Thyroid gland (tissue), 4 donors: ENCODE results near the gene RIC3. TPM values are rescaled to one million over a fixed set of nuclear protein-coding genes. Genes with fewer than 3 reads are reported as not detected.

Source experiments
- DNase-seq, 2 donors: peaks; one replicate each; pipeline ENCODE4 v3.0.0-alpha.2; 2019
- H3K27ac ChIP-seq, 3 donors: fragments of 200-600 bp; sonication (generic); 1 replicate in 2 of 3; 2 replicates in 1 of 3; pipeline ENCODE4 v1.5.1; 2016 to 2019; ENCODE audit warnings: mild to moderate bottlenecking in 1 of 3, moderate library complexity in 1 of 3
- H3K27me3 ChIP-seq: fragments of 200-600 bp; sonication (generic); one replicate; pipeline ENCODE4 v1.5.1; 2019
- H3K36me3 ChIP-seq, 2 donors: fragments of 200-600 bp; sonication (generic); one replicate each; pipeline ENCODE4 v1.5.1; 2016 to 2019
- H3K4me1 ChIP-seq, 2 donors: fragments of 200-600 bp; sonication (generic); one replicate each; pipeline ENCODE4 v1.5.1; 2017 to 2019
- H3K4me3 ChIP-seq, 3 donors: fragments of 200-600 bp; sonication (generic); replicated peaks in 1 of 3; 1 replicate in 2 of 3; 2 replicates in 1 of 3; pipeline ENCODE4 v1.5.1; 2016; ENCODE audit warnings: mild to moderate bottlenecking in 1 of 3
- H3K9me3 ChIP-seq: fragments of 200-600 bp; sonication (generic); one replicate; pipeline ENCODE4 v1.5.1; 2017
- POLR2A ChIP-seq, 2 donors: fragments of 450-650 bp; IDR thresholded peaks; one replicate each; pipeline ENCODE4 v1.6.1; 2017; ENCODE audit warnings: antibody characterized with exemption in 2 of 2, mild to moderate bottlenecking in 2 of 2, moderate library complexity in 1 of 2
- WGBS, 2 donors: methylation state at CpG; one replicate each; pipeline ENCODE4 v1.1.5; 2017; 5-methylcytosine and 5-hydroxymethylcytosine counted together
- intact Hi-C: fragments of 100-400 bp; cut with DNase I; formaldehyde crosslinking; loops from one replicate; pipeline ENCODE4 v1.15.1; 2023
- total RNA-seq, 4 donors: library from RNA; depleted of rRNA; stranded (reverse); fragments of >200 nt; gene quantifications; one replicate each; pipeline ENCODE4 v1.2.3, GENCODE V29; 2016
- TF ChIP-seq, protein P1 (sequence below), 6 experiments: fragments of 200-600 bp in 3 of 6; fragments of 450-650 bp in 3 of 6; sonication (generic) in 3 of 6; IDR thresholded peaks; one replicate each; pipeline ENCODE4 v1.5.1; 2016 to 2019; ENCODE audit warnings: antibody characterized with exemption in 6 of 6, mild to moderate bottlenecking in 2 of 6, inconsistent platforms in 1 of 6, moderate library complexity in 1 of 6

Gene RIC3
- total RNA-seq, 4 donors from 2014 or later: 38.2 to 96.9 (median 46.9) TPM

DNA sequence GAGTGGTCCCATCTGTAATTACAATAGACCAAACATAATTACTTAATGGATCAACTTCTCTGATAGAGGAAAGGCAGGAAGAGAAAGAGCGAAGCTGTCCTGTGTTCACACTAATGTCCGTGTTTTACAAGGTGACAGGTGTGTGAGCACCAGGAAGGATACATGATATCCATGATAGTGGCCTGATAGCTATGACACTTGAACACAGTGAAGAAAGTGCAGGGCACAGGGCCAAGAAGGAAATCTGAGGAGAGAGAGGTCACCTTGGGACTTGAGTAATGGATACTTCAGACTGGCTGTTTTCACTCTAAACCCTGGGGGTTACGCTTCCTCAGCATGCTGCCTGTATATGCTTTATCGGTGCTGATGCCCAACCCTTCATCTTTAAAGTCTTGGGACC lies 58.4 kb downstream of the RIC3 start:
- Histone ChIP-seq H3K4me1 (peaks cover 7 to 23% of the 10 kb centered on the region in 2 donors), H3K36me3 (peaks cover 0 to 4% of the 10 kb centered on the region in 2 donors), H3K27ac (no peak overlapping the region), H3K4me3 (no peak overlapping the region), H3K9me3 (no peaks in the 10 kb centered on the region), H3K27me3 (no peaks in the 10 kb centered on the region)
- intact Hi-C loops: no loop called here
- 86 to 90% methylated on average over 4 of the region's 4 CpGs for WGBS, 2 donors
- DNase-seq: no peak
- TF ChIP-seq POLR2A (IDR thresholded peaks at IDR 0.05): no peak
- TF ChIP-seq, protein P1, sequence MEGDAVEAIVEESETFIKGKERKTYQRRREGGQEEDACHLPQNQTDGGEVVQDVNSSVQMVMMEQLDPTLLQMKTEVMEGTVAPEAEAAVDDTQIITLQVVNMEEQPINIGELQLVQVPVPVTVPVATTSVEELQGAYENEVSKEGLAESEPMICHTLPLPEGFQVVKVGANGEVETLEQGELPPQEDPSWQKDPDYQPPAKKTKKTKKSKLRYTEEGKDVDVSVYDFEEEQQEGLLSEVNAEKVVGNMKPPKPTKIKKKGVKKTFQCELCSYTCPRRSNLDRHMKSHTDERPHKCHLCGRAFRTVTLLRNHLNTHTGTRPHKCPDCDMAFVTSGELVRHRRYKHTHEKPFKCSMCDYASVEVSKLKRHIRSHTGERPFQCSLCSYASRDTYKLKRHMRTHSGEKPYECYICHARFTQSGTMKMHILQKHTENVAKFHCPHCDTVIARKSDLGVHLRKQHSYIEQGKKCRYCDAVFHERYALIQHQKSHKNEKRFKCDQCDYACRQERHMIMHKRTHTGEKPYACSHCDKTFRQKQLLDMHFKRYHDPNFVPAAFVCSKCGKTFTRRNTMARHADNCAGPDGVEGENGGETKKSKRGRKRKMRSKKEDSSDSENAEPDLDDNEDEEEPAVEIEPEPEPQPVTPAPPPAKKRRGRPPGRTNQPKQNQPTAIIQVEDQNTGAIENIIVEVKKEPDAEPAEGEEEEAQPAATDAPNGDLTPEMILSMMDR (IDR thresholded peaks at IDR 0.05): no peak

DNA sequence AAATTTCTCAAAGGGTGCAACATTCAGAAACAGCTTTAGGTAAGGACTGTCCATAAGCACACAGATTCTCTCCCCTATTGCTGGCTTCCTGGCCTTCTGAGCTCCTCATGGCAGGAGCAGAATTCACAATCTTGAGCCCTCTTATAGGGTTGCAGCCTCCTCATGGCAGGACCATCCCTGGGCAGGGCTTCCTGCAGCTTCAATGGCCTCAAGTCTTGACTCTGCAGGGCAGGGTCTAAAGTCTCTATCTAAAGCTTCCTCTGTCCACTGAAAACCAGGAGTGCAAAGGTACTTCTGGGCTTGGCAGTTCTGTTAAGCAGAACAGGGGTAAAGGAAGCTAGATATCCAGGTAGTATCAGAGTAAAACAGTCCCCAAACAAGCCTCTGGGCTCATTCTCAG lies 59.1 kb downstream of the RIC3 start:
- TF ChIP-seq POLR2A (IDR thresholded peaks at IDR 0.05): no peak
- TF ChIP-seq, protein P1 (IDR thresholded peaks at IDR 0.05): no peak
- H3K4me1 ChIP-seq: peaks cover 7 to 23% of the 10 kb centered on the region in 2 donors
- H3K27ac ChIP-seq: no peak overlapping the region
- H3K27me3 ChIP-seq: no peaks in the 10 kb centered on the region
- no peaks in the 10 kb centered on the region for H3K9me3 ChIP-seq
- intact Hi-C loops: no loop called here
- peaks cover 0 to 4% of the 10 kb centered on the region in 2 donors for H3K36me3 ChIP-seq
- DNase-seq: no peak
- H3K4me3 ChIP-seq: no peak overlapping the region

DNA sequence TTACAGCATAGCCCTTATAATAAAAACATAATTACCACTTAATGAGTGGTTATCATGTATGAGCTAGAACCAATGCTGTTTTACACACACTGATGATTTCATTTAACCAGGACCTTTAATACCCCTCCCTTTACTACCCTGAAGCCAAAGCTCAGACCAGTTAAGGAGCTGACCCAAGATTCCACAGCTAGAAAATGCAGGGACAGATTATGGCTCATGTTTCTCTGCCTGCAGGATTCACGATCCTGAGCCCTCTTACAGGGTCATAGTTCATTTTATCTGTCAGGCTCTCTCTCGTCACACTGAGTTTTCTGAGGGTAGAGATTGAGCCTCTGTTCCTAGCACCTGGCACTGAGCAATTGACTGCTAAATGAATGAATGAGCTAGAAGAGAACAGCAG lies 60.4 kb downstream of the RIC3 start:
- Histone ChIP-seq H3K9me3 (no peaks in the 10 kb centered on the region), H3K4me1 (peaks cover 7 to 23% of the 10 kb centered on the region in 2 donors), H3K4me3 (no peak overlapping the region), H3K27me3 (no peaks in the 10 kb centered on the region), H3K36me3 (peaks cover 0 to 4% of the 10 kb centered on the region in 2 donors), H3K27ac (peak overlapping the region in 1 of 3 donors; percentile 52)
- intact Hi-C loops: no loop called here
- 92 to 97% methylated on average over 2 of the region's 2 CpGs for WGBS, 2 donors
- no peak for DNase-seq
- no peak for TF ChIP-seq POLR2A (IDR thresholded peaks at IDR 0.05)

DNA sequence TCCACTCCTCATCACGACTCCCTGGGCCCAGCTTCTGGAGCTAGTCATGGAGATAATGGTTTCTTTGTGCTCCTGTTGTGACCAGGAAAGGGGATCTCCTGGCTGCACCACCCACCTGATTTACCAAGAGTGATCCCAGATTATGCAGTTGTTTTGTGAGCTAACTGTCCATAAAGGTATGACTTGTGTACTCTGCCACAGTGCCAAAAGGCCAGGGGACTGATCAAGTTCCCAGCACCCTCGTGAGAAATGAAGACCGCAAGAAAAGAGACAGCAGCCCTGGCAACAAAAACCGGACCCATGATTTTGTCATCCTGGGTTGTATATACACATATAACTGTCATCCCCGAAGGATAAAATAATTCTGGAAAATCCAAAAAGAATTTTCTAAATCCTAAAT lies 61.2 kb downstream of the RIC3 start:
- 88 to 90% methylated on average over 5 of the region's 5 CpGs for WGBS, 2 donors
- peaks cover 0 to 4% of the 10 kb centered on the region in 2 donors for H3K36me3 ChIP-seq
- no peak for DNase-seq
- no peaks in the 10 kb centered on the region for H3K9me3 ChIP-seq
- peaks cover 7 to 23% of the 10 kb centered on the region in 2 donors for H3K4me1 ChIP-seq
- intact Hi-C loops: no loop called here
- peak overlapping the region in 1 of 3 donors; percentile 52 for H3K27ac ChIP-seq
- TF ChIP-seq POLR2A (IDR thresholded peaks at IDR 0.05): no peak
- TF ChIP-seq, protein P1 (IDR thresholded peaks at IDR 0.05): no peak
- no peak overlapping the region for H3K4me3 ChIP-seq
- no peaks in the 10 kb centered on the region for H3K27me3 ChIP-seq

DNA sequence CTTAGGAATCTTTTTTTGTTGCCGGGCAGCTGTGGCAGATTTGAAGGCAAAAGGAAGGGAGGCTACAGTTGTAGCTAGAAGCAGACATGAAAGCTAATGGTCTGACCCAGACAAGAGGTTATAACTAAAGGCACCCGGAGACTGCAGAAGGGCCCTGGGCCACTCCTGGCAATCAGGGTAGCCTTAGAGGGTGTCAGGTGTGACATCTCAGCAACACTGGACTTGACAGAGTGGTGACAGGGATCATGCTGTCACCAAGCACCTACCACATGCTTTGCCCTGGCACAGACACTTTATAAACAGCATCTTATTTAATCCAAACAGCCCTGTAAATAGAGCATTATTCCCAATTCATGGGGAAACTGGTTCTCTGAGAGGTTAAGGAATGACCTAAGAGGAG lies 62.1 kb downstream of the RIC3 start:
- H3K27me3 ChIP-seq: no peaks in the 10 kb centered on the region
- DNase-seq: no peak
- H3K9me3 ChIP-seq: no peaks in the 10 kb centered on the region
- WGBS, 2 donors: 93 to 94% methylated on average over 2 of the region's 2 CpGs
- intact Hi-C loops: no loop called here
- no peak overlapping the region for H3K27ac ChIP-seq
- H3K4me3 ChIP-seq: no peak overlapping the region
- TF ChIP-seq, protein P1 (IDR thresholded peaks at IDR 0.05): no peak
- no peak for TF ChIP-seq POLR2A (IDR thresholded peaks at IDR 0.05)
- peaks cover 6 to 9% of the 10 kb centered on the region in 2 donors for H3K36me3 ChIP-seq
- peaks cover 2 to 20% of the 10 kb centered on the region in 2 donors for H3K4me1 ChIP-seq

DNA sequence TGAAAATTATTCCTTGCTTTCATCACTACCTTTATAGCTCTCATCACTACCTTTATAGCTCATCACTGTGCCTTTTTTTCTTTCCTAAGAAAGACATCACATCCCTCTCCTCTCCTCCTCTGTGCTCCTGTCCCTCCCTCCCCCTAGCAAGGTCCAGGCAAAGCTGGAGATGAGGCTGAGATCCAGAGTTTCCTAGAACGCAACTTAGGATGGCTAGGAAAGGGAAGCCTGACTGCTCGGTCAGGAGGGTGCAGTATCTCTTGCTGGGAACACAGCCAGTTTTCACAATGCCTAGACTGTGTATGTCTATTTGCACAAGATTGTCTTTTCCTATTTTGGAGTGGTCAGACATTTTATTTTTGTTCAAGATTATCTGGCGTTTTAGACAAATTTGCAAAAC lies 63.2 kb downstream of the RIC3 start:
- Histone ChIP-seq H3K36me3 (peaks cover 16 to 18% of the 10 kb centered on the region in 2 donors), H3K27ac (no peak overlapping the region), H3K27me3 (no peaks in the 10 kb centered on the region), H3K4me3 (no peak overlapping the region), H3K9me3 (no peaks in the 10 kb centered on the region), H3K4me1 (peaks cover 0 to 14% of the 10 kb centered on the region in 2 donors)
- 86 to 92% methylated on average over 3 of the region's 3 CpGs for WGBS, 2 donors
- DNase-seq: no peak
- intact Hi-C loops: no loop called here
- TF ChIP-seq POLR2A (IDR thresholded peaks at IDR 0.05): no peak
- TF ChIP-seq, protein P1 (IDR thresholded peaks at IDR 0.05): no peak
